Small intestine (tissue), 7 donors: ENCODE results near the gene CDK4. TPM values are rescaled to one million over a fixed set of nuclear protein-coding genes. Genes with fewer than 3 reads are reported as not detected.
"Not testable (repeated sequence)": the region's sequence is repeated elsewhere in the genome, so short reads cannot be mapped to it uniquely, and the experiment has no call there.

Experiments
- DNase-seq, 2 donors: peaks; one replicate each; pipeline versions ENCODE4 v3.0.0 to v3.0.0-alpha.2; 2013
- FAIRE-seq: peaks from 2 replicates; lab custom pipeline; 2012; peaks lifted over from hg19 to GRCh38; lab: Jason Lieb, UNC
- H3K27ac ChIP-seq, 3 donors: one replicate each; pipeline ENCODE4 v1.5.1; 2013; ENCODE audit warnings: low read length in 2 of 3, mild to moderate bottlenecking in 2 of 3, control low read depth in 1 of 3, inconsistent platforms in 1 of 3, low read depth in 1 of 3, moderate library complexity in 1 of 3
- H3K27me3 ChIP-seq, 3 donors: one replicate each; pipeline ENCODE4 v1.6.1; 2013; ENCODE audit warnings: low read length in 3 of 3, inconsistent platforms in 1 of 3; ENCODE audit not compliant: control insufficient read depth in 3 of 3, insufficient read depth in 3 of 3
- H3K36me3 ChIP-seq, 3 donors: one replicate each; pipeline ENCODE4 v1.6.1; 2013; ENCODE audit warnings: low read length in 3 of 3, inconsistent platforms in 1 of 3, low read depth in 1 of 3, mild to moderate bottlenecking in 1 of 3, moderate library complexity in 1 of 3; ENCODE audit not compliant: control insufficient read depth in 3 of 3, insufficient read depth in 2 of 3
- H3K4me1 ChIP-seq, 3 donors: one replicate each; pipeline ENCODE4 v1.6.1; 2013; ENCODE audit warnings: low read length in 2 of 3, inconsistent platforms in 1 of 3, low read depth in 1 of 3, mild to moderate bottlenecking in 1 of 3, moderate library complexity in 1 of 3; ENCODE audit not compliant: control insufficient read depth in 3 of 3, insufficient read depth in 2 of 3
- H3K4me3 ChIP-seq, 3 donors: one replicate each; pipeline ENCODE4 v1.5.1; 2013; ENCODE audit warnings: low read length in 3 of 3, control low read depth in 1 of 3, inconsistent platforms in 1 of 3, low read depth in 1 of 3, mild to moderate bottlenecking in 1 of 3, moderate library complexity in 1 of 3
- H3K9me3 ChIP-seq, 2 donors: one replicate each; pipeline ENCODE4 v1.6.1; 2013; ENCODE audit warnings: low read depth in 1 of 2, low read length in 1 of 2; ENCODE audit not compliant: control insufficient read depth in 2 of 2, insufficient read depth in 1 of 2
- WGBS, 3 donors: extraction: QIAGEN DNeasy Blood & Tissue Kit; methylation state at CpG; one replicate each; pipeline ENCODE4 v1.1.7; 2013; 5-methylcytosine and 5-hydroxymethylcytosine counted together
- polyA plus RNA-seq, 4 donors: library from polyadenylated mRNA; stranded (reverse) in 3 of 4; unstranded in 1 of 4; fragments of 200-250 nt in 3 of 4; fragments of 120-200 nt in 1 of 4; gene quantifications; one replicate each; pipeline versions ENCODE4 v1.2.1 to v1.2.3, GENCODE V29; 2013
- donor health status: healthy with polysubstance abuse.
- donor health status: control.
- donor health status: control.
- donor health status: Bipolar disorder and iron deficiency.
- donor health status: healthy.

Gene CDK4
- polyA plus RNA-seq, 4 donors, result 13.2 to 225 (median 70.2) TPM

DNA sequence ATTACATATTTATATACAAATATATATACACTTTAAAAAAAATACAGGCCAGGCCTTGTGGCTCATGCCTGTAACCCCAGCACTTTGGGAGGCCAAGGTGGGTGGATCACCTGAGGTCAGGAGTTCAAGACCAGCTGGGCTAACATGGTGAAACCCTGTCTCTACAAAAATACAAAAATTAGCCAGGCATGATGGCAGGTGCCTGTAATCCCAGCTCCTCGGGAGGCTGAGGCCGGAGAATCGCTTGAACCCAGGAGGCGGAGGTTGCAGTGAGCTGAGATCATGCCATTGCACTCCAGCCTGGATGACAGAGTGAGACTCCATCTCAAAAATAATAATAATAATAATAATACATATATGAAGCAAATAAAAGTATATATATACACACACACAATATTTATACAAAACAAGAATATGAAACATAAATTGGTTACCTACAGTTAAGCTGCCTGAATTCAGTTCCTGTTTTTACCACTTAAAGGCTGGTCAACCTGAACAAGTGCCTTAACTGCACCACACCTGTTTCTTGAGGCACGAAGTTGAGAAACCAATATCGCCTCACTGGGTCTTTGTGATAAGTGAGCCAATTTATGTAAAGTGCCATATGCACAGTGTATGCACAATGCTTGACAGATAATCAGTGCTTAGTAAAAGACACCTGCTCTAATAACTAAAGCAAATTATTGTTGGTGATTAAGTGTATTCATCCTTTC, 36.9 kb downstream of the CDK4 start:
- not testable (repeated sequence) for H3K27ac ChIP-seq, H3K9me3 ChIP-seq, H3K4me1 ChIP-seq, H3K4me3 ChIP-seq, H3K27me3 ChIP-seq, DNase-seq, FAIRE-seq
- peaks cover 14 to 59% (median 24%) of the 10 kb centered on the region in 3 donors for H3K36me3 ChIP-seq
- 93 to 97% (median 95%) methylated on average over 6 of the region's 6 CpGs for WGBS, 3 donors

- Histone ChIP-seq H3K4me3 (no peak overlapping the region), H3K36me3 (peaks cover 12 to 46% (median 16%) of the 10 kb centered on the region in 3 donors), H3K4me1 (no peaks in the 10 kb centered on the region), H3K27me3 (no peaks in the 10 kb centered on the region), H3K27ac (no peak overlapping the region), H3K9me3 (peaks cover 0 to 2% of the 10 kb centered on the region in 2 donors)
- DNase-seq (no peak), FAIRE-seq (no peak)
- WGBS, 3 donors, result 91 to 98% (median 93%) methylated on average over 5 of the region's 5 CpGs
Observed at GRCh38 chr12:57713209-57713608, 38.9 kb downstream of the CDK4 start.

DNA sequence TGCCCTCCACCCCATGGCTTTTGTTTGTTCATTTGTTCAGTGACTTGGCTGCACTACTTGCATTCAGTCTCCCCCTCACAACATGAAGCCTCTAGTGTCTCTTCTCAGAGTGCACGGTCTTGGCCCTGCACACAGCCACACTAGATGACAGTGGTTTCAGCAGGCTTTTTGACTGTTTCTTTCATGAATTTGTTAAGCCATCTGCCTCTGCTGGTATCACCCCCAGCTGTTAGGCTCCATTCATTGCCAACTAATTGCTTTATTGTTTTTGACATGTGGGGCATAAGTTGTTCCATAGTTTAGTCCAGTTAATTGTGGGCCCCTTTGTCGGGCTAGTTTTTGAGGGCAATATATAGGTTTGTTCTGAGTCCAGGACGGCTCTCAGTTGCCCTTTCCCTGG, 39.4 kb downstream of the CDK4 start:
- Histone ChIP-seq H3K9me3 (peaks cover 0 to 2% of the 10 kb centered on the region in 2 donors), H3K4me1 (no peaks in the 10 kb centered on the region), H3K36me3 (peaks cover 7 to 44% (median 16%) of the 10 kb centered on the region in 3 donors), H3K27ac (no peak overlapping the region), H3K27me3 (no peaks in the 10 kb centered on the region), H3K4me3 (no peak overlapping the region)
- FAIRE-seq (no peak), DNase-seq (no peak)
- WGBS, 3 donors, result 93 to 96% (median 96%) methylated on average over 3 of the region's 3 CpGs

DNA sequence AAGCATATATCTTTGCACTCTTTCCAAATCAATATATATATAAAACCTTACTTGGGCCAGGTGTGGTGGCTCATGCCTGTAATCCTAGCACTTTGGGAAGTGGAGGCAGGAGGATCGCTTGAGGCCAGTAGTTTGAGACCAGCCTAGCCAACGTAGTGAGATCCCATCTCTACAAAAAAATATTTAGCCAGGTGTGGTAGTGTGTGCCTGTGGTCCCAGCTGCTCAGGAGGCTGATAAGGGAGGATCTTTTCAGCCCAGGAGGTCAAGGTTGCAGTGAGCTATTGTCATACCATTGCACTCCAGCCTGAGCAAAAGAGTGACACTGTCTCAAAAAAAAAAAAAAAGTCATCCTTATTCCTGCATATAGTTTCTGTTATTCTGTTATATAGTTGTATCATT, 43.8 kb downstream of the CDK4 start:
- H3K4me3 ChIP-seq, result no peak overlapping the region
- peaks cover 6 to 36% (median 8%) of the 10 kb centered on the region in 3 donors for H3K36me3 ChIP-seq
- peaks cover 0 to 8% of the 10 kb centered on the region in 2 donors for H3K9me3 ChIP-seq
- 85 to 97% (median 86%) methylated on average over 2 of the region's 2 CpGs for WGBS, 3 donors
- H3K27me3 ChIP-seq, result no peaks in the 10 kb centered on the region
- no peak for DNase-seq
- no peak for FAIRE-seq
- no peaks in the 10 kb centered on the region for H3K4me1 ChIP-seq
- no peak overlapping the region for H3K27ac ChIP-seq

- peaks cover 2 to 33% (median 10%) of the 10 kb centered on the region in 3 donors for H3K36me3 ChIP-seq
- no peaks in the 10 kb centered on the region for H3K27me3 ChIP-seq
- 93 to 100% (median 95%) methylated on average over 3 of the region's 3 CpGs for WGBS, 3 donors
- H3K4me1 ChIP-seq, result no peaks in the 10 kb centered on the region
- DNase-seq (no peak), FAIRE-seq (no peak)
- H3K27ac ChIP-seq, result no peak overlapping the region
- peaks cover 0 to 8% of the 10 kb centered on the region in 2 donors for H3K9me3 ChIP-seq
- H3K4me3 ChIP-seq, result no peak overlapping the region
Observed at GRCh38 chr12:57707250-57707649, 44.9 kb downstream of the CDK4 start.

GRCh38 chr12:57700317-57700716, 51.8 kb downstream of the CDK4 start:
- FAIRE-seq (no peak), DNase-seq (no peak)
- Histone ChIP-seq H3K36me3 (peaks cover 6 to 33% (median 18%) of the 10 kb centered on the region in 3 donors), H3K4me1 (peaks cover 0 to 15% (median 2%) of the 10 kb centered on the region in 3 donors), H3K27ac (no peak overlapping the region), H3K4me3 (no peak overlapping the region), H3K27me3 (no peaks in the 10 kb centered on the region), H3K9me3 (peaks cover 0 to 6% of the 10 kb centered on the region in 2 donors)
- 98 to 100% (median 99%) methylated on average over 2 of the region's 2 CpGs for WGBS, 3 donors

DNA sequence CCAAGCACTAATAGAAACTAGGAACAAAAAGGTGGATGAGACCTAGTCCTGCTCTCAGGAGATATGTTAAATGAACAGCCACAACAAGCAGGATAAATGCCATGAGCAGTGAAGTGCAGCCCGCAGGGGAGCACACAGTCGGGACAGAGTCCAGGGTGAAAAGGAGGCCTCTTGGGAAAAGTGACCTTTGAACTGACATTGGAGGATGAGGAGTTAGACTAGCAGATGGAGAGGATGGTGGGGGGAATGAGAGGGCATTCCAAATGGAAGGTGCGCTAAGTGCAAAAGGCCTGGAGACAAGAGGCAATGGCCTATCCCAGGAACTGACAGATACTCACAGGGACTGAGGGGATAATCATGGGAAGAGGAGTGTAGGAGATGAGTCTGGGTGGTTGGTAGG, 53.7 kb downstream of the CDK4 start:
- no peak overlapping the region for H3K4me3 ChIP-seq
- H3K27me3 ChIP-seq, result no peaks in the 10 kb centered on the region
- FAIRE-seq (no peak), DNase-seq (peak in 1 of 2 donors; percentile 17)
- peaks cover 0 to 23% (median 2%) of the 10 kb centered on the region in 3 donors for H3K4me1 ChIP-seq
- H3K27ac ChIP-seq, result no peak overlapping the region
- peaks cover 6 to 29% (median 17%) of the 10 kb centered on the region in 3 donors for H3K36me3 ChIP-seq
- H3K9me3 ChIP-seq, result no peaks in the 10 kb centered on the region
- WGBS, 3 donors, result 75 to 83% (median 77%) methylated on average over 3 of the region's 3 CpGs
